HEK293 (cell line): ENCODE measurements around the gene CAPS.

Experiments used
- CTCF ChIA-PET: fragments of 350-600 bp; formaldehyde crosslinking; extraction: SDS; loops from one replicate; lab custom pipeline; 2021; ENCODE audit warnings: antibody characterized with exemption; lab: Yijun Ruan, JAX
- POLR2A ChIA-PET: fragments of 300-600 bp; formaldehyde crosslinking; extraction: SDS; loops from one replicate; lab custom pipeline; 2020; ENCODE audit warnings: antibody characterized with exemption, inconsistent platforms; lab: Yijun Ruan, JAX
- H3K27ac ChIP-seq: fragments of 200-500 bp; sonication (Bioruptor generic); 2 replicates; pipeline ENCODE4 v1.5.1; 2014; ENCODE audit warnings: low read depth, low read length, control low read depth, inconsistent platforms; ENCODE audit errors: extremely low read depth
- H3K36me3 ChIP-seq, 2 experiments: fragments of 200-500 bp in 1 of 2; sonication (Bioruptor generic) in 1 of 2; 1 replicate in 1 of 2; 2 replicates in 1 of 2; pipeline ENCODE4 v1.5.1; 2014 to 2017; ENCODE audit warnings: inconsistent platforms in 2 of 2, low read length in 2 of 2; ENCODE audit not compliant: control insufficient read depth in 2 of 2, insufficient read depth in 1 of 2
- H3K4me1 ChIP-seq: fragments of 200-500 bp; sonication (Bioruptor generic); 2 replicates; pipeline ENCODE4 v1.5.1; 2014; ENCODE audit warnings: mild to moderate bottlenecking, low read length, inconsistent platforms; ENCODE audit not compliant: control insufficient read depth, insufficient read depth
- H3K4me3 ChIP-seq: 2 replicates; pipeline ENCODE4 v1.5.1; 2011; ENCODE audit warnings: low read depth, mild to moderate bottlenecking, control low read depth, low read length, moderate library complexity
- H3K9me3 ChIP-seq: fragments of 200-500 bp; sonication (Bioruptor generic); 2 replicates; pipeline ENCODE4 v1.5.1; 2014; ENCODE audit warnings: low read depth, low read length, inconsistent platforms; ENCODE audit not compliant: control insufficient read depth, insufficient read depth
- GLI4 ChIP-seq: fragments of 450-650 bp; formaldehyde crosslinking; IDR thresholded peaks from 2 replicates; pipeline ENCODE4 v1.5.1; 2016; ENCODE audit warnings: missing biosample characterization, missing genetic modification characterization
- OVOL3 ChIP-seq: fragments of 450-650 bp; formaldehyde crosslinking; IDR thresholded peaks from 2 replicates; pipeline ENCODE4 v1.5.1; 2016; ENCODE audit warnings: missing biosample characterization, missing genetic modification characterization
- PRDM2 ChIP-seq: fragments of 450-650 bp; formaldehyde crosslinking; IDR thresholded peaks from 2 replicates; pipeline ENCODE4 v1.5.1; 2016; ENCODE audit warnings: missing biosample characterization, missing genetic modification characterization, borderline replicate concordance
- PRDM6 ChIP-seq: fragments of 450-650 bp; formaldehyde crosslinking; IDR thresholded peaks from 2 replicates; pipeline ENCODE4 v1.5.1; 2017; ENCODE audit warnings: missing biosample characterization, missing genetic modification characterization
- REPIN1 ChIP-seq: fragments of 450-650 bp; formaldehyde crosslinking; IDR thresholded peaks from 2 replicates; pipeline ENCODE4 v1.5.1; 2017; ENCODE audit warnings: missing biosample characterization, missing genetic modification characterization, low read depth
- ZBTB17 ChIP-seq: fragments of 450-650 bp; formaldehyde crosslinking; IDR thresholded peaks from 2 replicates; pipeline ENCODE4 v1.5.1; 2016; ENCODE audit warnings: missing biosample characterization, missing genetic modification characterization
- ZFP37 ChIP-seq: fragments of 450-650 bp; formaldehyde crosslinking; IDR thresholded peaks from 2 replicates; pipeline ENCODE4 v1.5.1; 2016; ENCODE audit warnings: missing biosample characterization, missing genetic modification characterization
- ZFP41 ChIP-seq: fragments of 450-650 bp; formaldehyde crosslinking; IDR thresholded peaks from 2 replicates; pipeline ENCODE4 v1.5.1; 2016; ENCODE audit warnings: missing biosample characterization, missing genetic modification characterization, borderline replicate concordance
- ZNF10 ChIP-seq: fragments of 450-650 bp; formaldehyde crosslinking; IDR thresholded peaks from 2 replicates; pipeline ENCODE4 v1.5.1; 2017; ENCODE audit warnings: missing biosample characterization, missing genetic modification characterization
- ZNF157 ChIP-seq: fragments of 450-650 bp; formaldehyde crosslinking; IDR thresholded peaks from 2 replicates; pipeline ENCODE4 v1.5.1; 2016; ENCODE audit warnings: missing biosample characterization, missing genetic modification characterization
- ZNF169 ChIP-seq: fragments of 450-650 bp; formaldehyde crosslinking; IDR thresholded peaks from 2 replicates; pipeline ENCODE4 v1.5.1; 2016; ENCODE audit warnings: missing biosample characterization, missing genetic modification characterization
- ZNF184 ChIP-seq: fragments of 450-650 bp; IDR thresholded peaks from 2 replicates; pipeline ENCODE4 v1.5.1; 2018; ENCODE audit warnings: missing biosample characterization, mild to moderate bottlenecking, missing genetic modification characterization
- ZNF202 ChIP-seq: fragments of 450-650 bp; formaldehyde crosslinking; IDR thresholded peaks from 2 replicates; pipeline ENCODE4 v1.5.1; 2016; ENCODE audit warnings: missing biosample characterization, missing genetic modification characterization, borderline replicate concordance
- ZNF239 ChIP-seq: fragments of 450-650 bp; formaldehyde crosslinking; IDR thresholded peaks from 2 replicates; pipeline ENCODE4 v1.5.1; 2016; ENCODE audit warnings: missing biosample characterization, missing genetic modification characterization
- ZNF266 ChIP-seq: fragments of 450-650 bp; formaldehyde crosslinking; IDR thresholded peaks from 2 replicates; pipeline ENCODE4 v1.5.1; 2016; ENCODE audit warnings: missing biosample characterization, missing genetic modification characterization, low read depth
- ZNF280C ChIP-seq: fragments of 450-650 bp; formaldehyde crosslinking; IDR thresholded peaks from 2 replicates; pipeline ENCODE4 v1.5.1; 2016; ENCODE audit warnings: missing biosample characterization, missing genetic modification characterization
- ZNF324 ChIP-seq: fragments of 450-650 bp; formaldehyde crosslinking; IDR thresholded peaks from 2 replicates; pipeline ENCODE4 v1.5.1; 2016; ENCODE audit warnings: missing biosample characterization, missing genetic modification characterization
- ZNF354C ChIP-seq: fragments of 450-650 bp; formaldehyde crosslinking; IDR thresholded peaks from 2 replicates; pipeline ENCODE4 v1.5.1; 2016; ENCODE audit warnings: missing biosample characterization, missing genetic modification characterization, low read depth, borderline replicate concordance
- ZNF544 ChIP-seq: fragments of 450-650 bp; formaldehyde crosslinking; IDR thresholded peaks from 2 replicates; pipeline ENCODE4 v1.5.0; 2017; ENCODE audit warnings: missing biosample characterization, missing genetic modification characterization
- ZNF670 ChIP-seq: fragments of 450-650 bp; formaldehyde crosslinking; IDR thresholded peaks from 2 replicates; pipeline ENCODE4 v1.5.1; 2016; ENCODE audit warnings: missing biosample characterization, missing genetic modification characterization, low read depth
- ZNF747 ChIP-seq: fragments of 450-650 bp; formaldehyde crosslinking; IDR thresholded peaks from 2 replicates; pipeline ENCODE4 v1.5.1; 2016; ENCODE audit warnings: missing biosample characterization, missing genetic modification characterization
- ZNF792 ChIP-seq: fragments of 450-650 bp; formaldehyde crosslinking; IDR thresholded peaks from 2 replicates; pipeline ENCODE4 v1.5.1; 2016; ENCODE audit warnings: missing biosample characterization, missing genetic modification characterization
- ZSCAN16 ChIP-seq: fragments of 450-650 bp; formaldehyde crosslinking; IDR thresholded peaks from 2 replicates; pipeline ENCODE4 v1.5.1; 2016; ENCODE audit warnings: missing biosample characterization, missing genetic modification characterization

CAPS gene

GRCh38 chr19:5932146-5932545 is 18.1 kb downstream of the CAPS start:
- Histone ChIP-seq H3K36me3 (peaks cover 22 to 83% of the 10 kb centered on the region in 2 experiments), H3K9me3 (no peaks in the 10 kb centered on the region), H3K27ac (no peak overlapping the region), H3K4me3 (no peak overlapping the region), H3K4me1 (peaks cover 4% of the 10 kb centered on the region; the same call in 1 of the 2 replicates)
- TF ChIP-seq REPIN1 (tag by site-specific recombination) (no peak), ZSCAN16 (tag by site-specific recombination) (no peak), PRDM6 (no peak), ZNF544 (tag by site-specific recombination) (no peak), ZNF280C (tag by site-specific recombination) (no peak), ZNF169 (no peak), ZNF10 (no peak), GLI4 (no peak), ZNF202 (tag by site-specific recombination) (no peak), ZFP37 (no peak), ZNF184 (tag by site-specific recombination) (no peak)
- ChIA-PET POLR2A (no interaction called here), CTCF (no interaction called here)

- peaks cover 22 to 83% of the 10 kb centered on the region in 2 experiments for H3K36me3 ChIP-seq
- H3K9me3 ChIP-seq, result no peaks in the 10 kb centered on the region
- no peak overlapping the region for H3K27ac ChIP-seq
- TF ChIP-seq ZNF157 (tag by site-specific recombination) (no peak), ZNF747 (tag by site-specific recombination) (no peak), ZNF239 (no peak), OVOL3 (no peak), ZBTB17 (no peak), ZNF266 (no peak), ZNF670 (tag by site-specific recombination) (no peak)
- H3K4me1 ChIP-seq, result peaks cover 4% of the 10 kb centered on the region; the same call in 1 of the 2 replicates
- ChIA-PET POLR2A (no interaction called here), CTCF (interaction anchor here (0.6 kb wide), 1 partner anchor 106 kb away, joined by 3 read pairs; no protein-coding TSS in a partner anchor)
- H3K4me3 ChIP-seq, result no peak overlapping the region
Measured at GRCh38 chr19:5932609-5933262, 18.7 kb downstream of the CAPS start.

GRCh38 chr19:5933391-5934068 is 19.5 kb downstream of the CAPS start:
- Histone ChIP-seq H3K27ac (no peak overlapping the region), H3K4me1 (peaks cover 4% of the 10 kb centered on the region; the same call in 1 of the 2 replicates), H3K36me3 (peaks cover 17 to 78% of the 10 kb centered on the region in 2 experiments), H3K9me3 (no peaks in the 10 kb centered on the region), H3K4me3 (no peak overlapping the region)
- ChIA-PET CTCF (interaction anchor here (1.1 kb wide), 1 partner anchor 15 kb away, joined by 5 read pairs; no protein-coding TSS in a partner anchor), POLR2A (no interaction called here)
- TF ChIP-seq ZNF354C (tag by site-specific recombination) (no peak), ZNF324 (tag by site-specific recombination) (no peak), PRDM2 (no peak), ZFP41 (no peak), ZNF792 (tag by site-specific recombination) (no peak)
